Measurements from ENCODE around the gene SCUBE3.

SCUBE3 gene

DNA sequence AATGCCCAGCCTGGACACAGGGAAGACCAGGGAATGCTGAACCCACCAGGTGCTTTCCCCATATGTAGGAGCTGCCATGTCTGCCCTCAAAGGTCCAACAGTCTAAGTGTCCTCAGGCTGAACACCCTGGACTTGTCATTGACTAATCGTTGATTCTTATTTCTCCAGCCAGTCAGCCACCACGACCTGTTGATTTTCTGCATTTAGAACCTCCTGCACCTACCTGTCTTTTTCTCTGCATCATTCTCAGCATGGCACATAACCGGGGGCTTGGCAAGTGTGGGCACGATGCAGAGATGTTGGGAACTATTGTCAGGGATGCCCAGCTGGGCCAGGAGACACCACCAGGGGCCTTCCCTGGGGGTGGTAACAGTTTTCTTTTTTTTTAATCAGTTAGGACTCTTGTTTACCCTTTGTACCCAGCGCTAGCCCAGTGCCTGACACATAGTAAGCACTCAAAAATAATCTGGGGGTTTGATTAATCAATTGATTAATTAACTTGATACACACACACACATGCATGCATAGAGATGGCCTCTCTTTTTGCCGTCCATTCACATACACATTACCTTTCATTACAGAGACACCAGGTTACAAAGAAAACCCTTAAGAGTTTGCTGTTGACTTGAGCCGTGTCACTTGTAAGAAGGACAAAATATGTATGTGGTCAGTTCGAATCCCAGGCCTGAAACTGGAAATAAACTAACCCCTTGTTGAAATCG, 29.0 kb upstream of the SCUBE3 start:
- Mint-ChIP-seq H3K4me3 (no peak overlapping the region), H3K9me3 (no peaks in the 10 kb centered on the region), H3K36me3 (ENCODE audit: insufficient read depth) (no peaks in the 10 kb centered on the region), H3K4me1 (no peaks in the 10 kb centered on the region), H3K27me3 (peaks cover 31% of the 10 kb centered on the region), H3K27ac (ENCODE audit: low read depth) (no peak overlapping the region)
- no peak for ATAC-seq (replicated peaks; ENCODE audit: extremely low read depth, poor library complexity, severe bottlenecking)
- DNase-seq (ENCODE audit: low spot score in 2 of 2): no peak

DNA sequence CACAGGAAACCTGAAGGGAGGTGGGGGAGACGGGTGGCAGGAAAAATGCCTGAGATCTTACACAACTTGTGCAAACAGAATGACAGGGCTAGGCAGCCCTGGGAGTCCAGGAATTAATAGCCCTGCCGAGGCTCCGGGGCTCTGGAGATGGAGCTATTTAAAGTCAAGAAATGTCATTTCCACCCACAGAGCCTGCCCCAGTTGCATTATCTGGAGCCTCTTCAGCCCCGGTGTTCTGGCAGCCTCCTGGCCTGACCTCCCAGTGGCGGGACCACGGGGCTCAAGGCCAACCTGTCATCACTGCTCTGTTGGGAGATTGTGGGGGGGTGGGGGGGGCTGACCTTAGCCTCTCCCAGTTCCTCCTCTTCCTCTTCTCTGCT, 28.5 kb upstream of the SCUBE3 start:
- ATAC-seq (replicated peaks; ENCODE audit: extremely low read depth, poor library complexity, severe bottlenecking) (no peak), DNase-seq (ENCODE audit: low spot score in 2 of 2) (no peak)
- Mint-ChIP-seq H3K36me3 (ENCODE audit: insufficient read depth) (no peaks in the 10 kb centered on the region), H3K4me1 (no peaks in the 10 kb centered on the region), H3K27ac (ENCODE audit: low read depth) (no peak overlapping the region), H3K27me3 (peaks cover 35% of the 10 kb centered on the region), H3K9me3 (no peaks in the 10 kb centered on the region), H3K4me3 (no peak overlapping the region)

DNA sequence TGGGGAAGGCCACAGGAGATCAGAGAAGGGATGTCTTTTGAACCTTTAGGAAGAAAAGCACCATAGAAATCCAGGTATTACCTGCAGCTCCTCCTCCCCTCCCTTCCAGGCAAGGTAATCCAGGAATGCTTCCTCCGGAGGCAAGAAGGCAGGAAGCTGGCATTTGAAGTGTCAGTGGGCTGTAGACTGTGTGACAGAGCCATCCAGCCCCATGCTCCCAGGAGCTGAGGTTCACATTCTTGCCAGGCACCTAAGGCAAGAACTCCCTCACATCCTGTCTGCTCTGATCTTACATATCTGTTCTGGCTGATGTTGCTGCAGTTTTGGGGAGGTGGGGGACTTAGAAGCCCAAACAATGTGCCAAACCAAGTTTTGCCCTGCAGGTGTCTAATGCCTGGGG, 27.8 kb upstream of the SCUBE3 start:
- ATAC-seq (replicated peaks; ENCODE audit: extremely low read depth, poor library complexity, severe bottlenecking) (no peak), DNase-seq (ENCODE audit: low spot score in 2 of 2) (no peak)
- Mint-ChIP-seq H3K9me3 (no peaks in the 10 kb centered on the region), H3K4me1 (no peaks in the 10 kb centered on the region), H3K27ac (ENCODE audit: low read depth) (no peak overlapping the region), H3K4me3 (no peak overlapping the region), H3K36me3 (ENCODE audit: insufficient read depth) (no peaks in the 10 kb centered on the region), H3K27me3 (peaks cover 42% of the 10 kb centered on the region)

DNA sequence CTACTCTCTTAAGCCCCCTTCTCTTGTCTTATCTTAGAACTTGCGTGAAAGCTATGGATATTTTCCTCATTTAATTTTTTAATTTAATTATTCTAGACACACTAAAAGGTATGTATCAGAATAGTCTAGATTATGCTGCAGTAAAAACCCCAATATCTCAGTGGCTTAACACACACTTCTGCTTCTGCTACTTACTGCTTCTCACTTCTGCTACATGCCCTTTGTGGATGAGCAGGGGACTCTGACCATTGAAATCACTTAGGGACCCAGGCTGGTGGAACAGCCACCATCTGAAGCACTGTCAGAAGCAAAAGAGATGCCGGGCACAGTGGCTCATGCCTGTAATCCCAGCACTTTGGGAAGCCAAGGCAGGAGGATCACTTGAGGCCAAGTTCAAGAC, 27.2 kb upstream of the SCUBE3 start:
- peaks cover 47% of the 10 kb centered on the region for H3K27me3 Mint-ChIP-seq
- ATAC-seq (replicated peaks; ENCODE audit: extremely low read depth, poor library complexity, severe bottlenecking): no peak
- H3K4me1 Mint-ChIP-seq: peaks cover 4% of the 10 kb centered on the region
- no peak for DNase-seq (ENCODE audit: low spot score in 2 of 2)
- no peak overlapping the region for H3K27ac Mint-ChIP-seq (ENCODE audit: low read depth)
- H3K9me3 Mint-ChIP-seq: no peaks in the 10 kb centered on the region
- H3K36me3 Mint-ChIP-seq (ENCODE audit: insufficient read depth): no peaks in the 10 kb centered on the region
- no peak overlapping the region for H3K4me3 Mint-ChIP-seq

- H3K4me3 Mint-ChIP-seq: no peak overlapping the region
- no peak for DNase-seq (ENCODE audit: low spot score in 2 of 2)
- no peaks in the 10 kb centered on the region for H3K36me3 Mint-ChIP-seq (ENCODE audit: insufficient read depth)
- H3K4me1 Mint-ChIP-seq: peaks cover 10% of the 10 kb centered on the region
- no peaks in the 10 kb centered on the region for H3K9me3 Mint-ChIP-seq
- H3K27ac Mint-ChIP-seq (ENCODE audit: low read depth): no peak overlapping the region
- ATAC-seq (replicated peaks; ENCODE audit: extremely low read depth, poor library complexity, severe bottlenecking): no peak
- H3K27me3 Mint-ChIP-seq: peaks cover 32% of the 10 kb centered on the region
These were observed 24.9 kb upstream of the SCUBE3 start for GRCh38 chr6:35188886-35189285.

DNA sequence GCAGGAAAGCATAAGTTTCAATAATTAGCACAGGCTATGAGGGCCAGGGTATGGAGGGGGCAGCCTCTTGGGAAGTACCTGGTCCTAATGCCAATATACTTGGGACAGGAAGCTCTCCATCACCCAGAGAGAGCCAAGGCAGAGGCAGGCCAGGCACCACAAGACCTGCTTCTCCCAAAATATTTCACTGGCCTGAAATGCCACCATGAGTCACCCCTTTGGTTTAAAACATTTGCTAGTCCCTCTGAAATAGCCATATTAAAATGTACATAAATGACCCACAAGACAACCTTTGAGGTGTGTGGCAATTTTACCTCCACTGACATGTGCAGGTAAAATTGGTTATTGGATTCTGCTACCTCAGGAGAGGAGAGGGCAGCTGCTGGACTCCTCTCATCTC, 23.4 kb upstream of the SCUBE3 start:
- no peaks in the 10 kb centered on the region for H3K36me3 Mint-ChIP-seq (ENCODE audit: insufficient read depth)
- no peak for DNase-seq (ENCODE audit: low spot score in 2 of 2)
- ATAC-seq (replicated peaks; ENCODE audit: extremely low read depth, poor library complexity, severe bottlenecking): no peak
- H3K4me3 Mint-ChIP-seq: no peak overlapping the region
- H3K9me3 Mint-ChIP-seq: no peaks in the 10 kb centered on the region
- H3K4me1 Mint-ChIP-seq: peaks cover 14% of the 10 kb centered on the region
- no peak overlapping the region for H3K27ac Mint-ChIP-seq (ENCODE audit: low read depth)
- H3K27me3 Mint-ChIP-seq: peaks cover 29% of the 10 kb centered on the region

- Mint-ChIP-seq H3K27me3 (peaks cover 39% of the 10 kb centered on the region), H3K9me3 (no peaks in the 10 kb centered on the region), H3K36me3 (ENCODE audit: insufficient read depth) (no peaks in the 10 kb centered on the region), H3K4me1 (peaks cover 14% of the 10 kb centered on the region), H3K27ac (ENCODE audit: low read depth) (no peak overlapping the region), H3K4me3 (peak overlapping the region; percentile 0)
- no peak for ATAC-seq (replicated peaks; ENCODE audit: extremely low read depth, poor library complexity, severe bottlenecking)
- peak in 1 of 2 donors; percentile 11 for DNase-seq (ENCODE audit: low spot score in 2 of 2)
These were observed 21.9 kb upstream of the SCUBE3 start for GRCh38 chr6:35191889-35192288.

DNA sequence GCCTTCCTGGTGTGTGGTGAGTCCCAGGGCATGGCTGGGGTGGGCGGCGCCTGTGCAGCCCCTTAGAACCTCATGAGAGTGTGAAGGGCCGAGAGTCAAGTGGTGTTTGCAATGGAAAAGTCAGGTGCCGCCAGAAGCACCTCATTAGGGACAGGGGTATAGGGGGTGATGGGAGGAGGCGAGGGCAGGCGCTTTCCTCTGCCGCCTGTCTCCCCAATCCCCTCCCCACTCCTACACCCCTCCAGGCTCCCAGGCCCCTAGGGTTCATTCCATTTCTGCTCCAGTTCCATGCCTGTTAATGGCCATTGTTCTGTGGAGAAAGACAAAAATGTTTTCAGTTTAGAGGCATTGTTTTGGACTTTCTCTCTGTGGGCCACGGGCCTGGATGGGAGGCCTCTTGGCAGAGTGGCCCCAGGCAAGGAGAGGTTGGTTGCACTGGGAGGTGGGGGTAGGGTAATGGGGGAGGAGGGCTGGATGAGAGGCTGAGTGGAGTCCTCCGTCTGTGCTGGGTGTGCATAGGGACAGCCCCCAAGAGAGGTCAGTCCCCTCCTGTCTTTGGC, 21.4 kb upstream of the SCUBE3 start:
- ATAC-seq (replicated peaks; ENCODE audit: extremely low read depth, poor library complexity, severe bottlenecking) (no peak), DNase-seq (ENCODE audit: low spot score in 2 of 2) (no peak)
- peak overlapping the region; percentile 0 for H3K4me3 Mint-ChIP-seq
- H3K36me3 Mint-ChIP-seq (ENCODE audit: insufficient read depth): no peaks in the 10 kb centered on the region
- H3K27ac Mint-ChIP-seq (ENCODE audit: low read depth): no peak overlapping the region
- no peaks in the 10 kb centered on the region for H3K9me3 Mint-ChIP-seq
- peaks cover 43% of the 10 kb centered on the region for H3K27me3 Mint-ChIP-seq
- H3K4me1 Mint-ChIP-seq: peaks cover 14% of the 10 kb centered on the region

DNA sequence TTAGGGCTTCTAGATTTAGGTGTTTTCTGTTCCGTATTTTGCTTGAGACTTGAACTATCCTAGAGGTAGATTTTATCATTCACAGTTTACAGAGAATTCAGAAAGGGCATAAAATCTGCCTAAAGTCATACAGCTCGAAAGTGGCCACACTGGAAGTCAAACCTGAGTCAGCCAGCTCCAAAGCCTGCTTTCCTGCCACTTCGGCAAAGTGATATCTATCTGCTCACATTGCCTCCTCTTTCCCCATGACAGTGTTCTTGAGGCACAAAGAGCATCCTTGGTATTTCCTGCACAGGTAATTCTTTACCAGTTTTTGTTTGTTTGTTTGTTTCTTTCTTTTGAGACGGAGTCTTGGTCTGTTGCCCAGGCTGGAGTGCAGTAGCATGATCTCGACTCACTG, 19.4 kb upstream of the SCUBE3 start:
- Mint-ChIP-seq H3K27me3 (peaks cover 58% of the 10 kb centered on the region), H3K27ac (ENCODE audit: low read depth) (no peak overlapping the region), H3K9me3 (no peaks in the 10 kb centered on the region), H3K4me3 (no peak overlapping the region), H3K36me3 (ENCODE audit: insufficient read depth) (no peaks in the 10 kb centered on the region), H3K4me1 (peaks cover 14% of the 10 kb centered on the region)
- no peak for DNase-seq (ENCODE audit: low spot score in 2 of 2)
- no peak for ATAC-seq (replicated peaks; ENCODE audit: extremely low read depth, poor library complexity, severe bottlenecking)

GRCh38 chr6:35195120-35195780, 18.5 kb upstream of the SCUBE3 start:
- Mint-ChIP-seq H3K9me3 (no peaks in the 10 kb centered on the region), H3K36me3 (ENCODE audit: insufficient read depth) (no peaks in the 10 kb centered on the region), H3K27ac (ENCODE audit: low read depth) (no peak overlapping the region), H3K4me3 (no peak overlapping the region), H3K4me1 (peaks cover 14% of the 10 kb centered on the region), H3K27me3 (peaks cover 62% of the 10 kb centered on the region)
- ATAC-seq (replicated peaks; ENCODE audit: extremely low read depth, poor library complexity, severe bottlenecking) (no peak), DNase-seq (ENCODE audit: low spot score in 2 of 2) (no peak)

DNA sequence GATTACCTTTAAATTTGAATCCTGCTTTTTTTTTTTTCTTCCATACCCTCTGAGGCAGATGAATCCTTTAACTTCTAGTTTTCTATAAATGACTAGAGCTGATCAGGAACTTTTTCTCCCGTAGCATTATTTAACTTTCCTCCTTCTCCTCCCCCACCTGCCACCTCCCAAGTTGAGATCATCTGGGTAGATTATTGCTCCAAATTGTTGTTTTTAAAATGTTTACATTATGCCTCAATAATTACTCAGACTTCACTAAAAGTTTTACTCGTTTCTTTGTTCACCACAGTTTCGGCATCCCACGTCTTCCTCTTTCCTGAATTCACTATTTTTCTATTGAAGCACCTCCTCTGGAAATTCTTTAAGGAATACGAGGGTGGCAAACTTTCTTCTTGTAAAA, 16.6 kb upstream of the SCUBE3 start:
- Mint-ChIP-seq H3K27ac (ENCODE audit: low read depth) (no peak overlapping the region), H3K27me3 (peaks cover 62% of the 10 kb centered on the region), H3K9me3 (no peaks in the 10 kb centered on the region), H3K36me3 (ENCODE audit: insufficient read depth) (no peaks in the 10 kb centered on the region), H3K4me3 (no peak overlapping the region), H3K4me1 (peaks cover 8% of the 10 kb centered on the region)
- DNase-seq (ENCODE audit: low spot score in 2 of 2) (no peak), ATAC-seq (replicated peaks; ENCODE audit: extremely low read depth, poor library complexity, severe bottlenecking) (no peak)

- H3K9me3 Mint-ChIP-seq: no peaks in the 10 kb centered on the region
- H3K4me1 Mint-ChIP-seq: no peaks in the 10 kb centered on the region
- ATAC-seq (replicated peaks; ENCODE audit: extremely low read depth, poor library complexity, severe bottlenecking) (no peak), DNase-seq (ENCODE audit: low spot score in 2 of 2) (no peak)
- no peaks in the 10 kb centered on the region for H3K36me3 Mint-ChIP-seq (ENCODE audit: insufficient read depth)
- no peak overlapping the region for H3K4me3 Mint-ChIP-seq
- peaks cover 82% of the 10 kb centered on the region for H3K27me3 Mint-ChIP-seq
- H3K27ac Mint-ChIP-seq (ENCODE audit: low read depth): no peak overlapping the region
These were observed 13.9 kb upstream of the SCUBE3 start for GRCh38 chr6:35199866-35200265.

DNA sequence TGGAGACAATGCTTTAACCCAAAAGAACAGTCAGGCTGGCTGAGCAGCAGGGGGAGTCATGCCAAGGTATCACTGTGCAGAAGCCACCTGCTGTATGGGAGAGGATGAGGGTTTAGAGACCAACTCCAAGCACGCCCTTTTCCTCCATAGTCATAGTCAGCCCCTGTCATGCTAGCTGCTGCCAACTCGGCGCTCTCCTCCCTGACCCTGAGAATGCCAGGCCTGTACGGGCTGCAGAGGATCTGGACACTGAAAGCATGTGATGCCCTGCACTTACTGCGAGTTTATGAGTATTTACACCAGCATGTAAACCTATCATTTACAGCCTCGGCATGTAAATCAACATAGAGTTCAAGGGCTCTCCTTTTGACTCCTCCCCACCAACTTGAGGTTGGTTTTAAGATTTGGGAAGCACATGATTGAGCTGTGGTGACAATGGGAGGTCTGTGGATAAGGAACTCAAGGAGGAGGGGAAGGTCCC, 11.7 kb upstream of the SCUBE3 start:
- DNase-seq (ENCODE audit: low spot score in 2 of 2) (no peak), ATAC-seq (replicated peaks; ENCODE audit: extremely low read depth, poor library complexity, severe bottlenecking) (no peak)
- H3K27ac Mint-ChIP-seq (ENCODE audit: low read depth): no peak overlapping the region
- no peaks in the 10 kb centered on the region for H3K4me1 Mint-ChIP-seq
- no peaks in the 10 kb centered on the region for H3K36me3 Mint-ChIP-seq (ENCODE audit: insufficient read depth)
- H3K9me3 Mint-ChIP-seq: no peaks in the 10 kb centered on the region
- no peak overlapping the region for H3K4me3 Mint-ChIP-seq
- peaks cover 81% of the 10 kb centered on the region for H3K27me3 Mint-ChIP-seq

Data from central memory CD8-positive, alpha-beta T cell (primary cell).